GM12878 (cell line): ENCODE measurements around the gene RALGAPA2. TPM values are rescaled to one million over a fixed set of nuclear protein-coding genes. Genes with fewer than 3 reads are reported as not detected.

Experiments used
- ATAC-seq: fragments of 200-7000 bp; cut with Tn5 transposase; 3 replicates; pipeline ENCODE4 v1.9.1; 2020; ENCODE audit warnings: mild to moderate bottlenecking, moderate library complexity
- BruUV-seq: library from RNA; stranded (reverse); fragments of 400-500 nt; replicated peaks from 2 replicates; lab custom pipeline; 2021; lab: Mats Ljungman, UMichigan
- CTCF ChIA-PET: fragments of 300-600 bp; sonication (Branson Sonifier 250); formaldehyde crosslinking; extraction: SDS; loops from one replicate; lab custom pipeline; 2021; ENCODE audit warnings: inconsistent platforms; lab: Yijun Ruan, JAX
- POLR2A ChIA-PET: fragments of 350-600 bp; formaldehyde crosslinking; extraction: SDS; loops from one replicate; lab custom pipeline; 2021; ENCODE audit warnings: inconsistent platforms; lab: Charles Lee
- RAD21 ChIA-PET: fragments of 300-600 bp; sonication (Branson Sonifier 250); formaldehyde crosslinking; loops from one replicate; lab custom pipeline; 2023; ENCODE audit warnings: antibody characterized with exemption; ENCODE audit not compliant: unreplicated experiment; lab: Charles Lee
- SMC1A ChIA-PET: fragments of 300-600 bp; sonication (Branson Sonifier 250); formaldehyde crosslinking; loops from one replicate; lab custom pipeline; 2023; ENCODE audit not compliant: unreplicated experiment, uncharacterized antibody; lab: Charles Lee
- DNase-seq: peaks from one replicate; pipeline ENCODE4 v3.0.0-alpha.2; 2011; ENCODE audit warnings: low read depth, low spot score
- FAIRE-seq: peaks from 3 replicates; lab custom pipeline; 2011; peaks lifted over from hg19 to GRCh38; lab: Jason Lieb, UNC
- H2AFZ ChIP-seq: 2 replicates; pipeline ENCODE4 v1.6.0; 2011; ENCODE audit warnings: low read depth, low read length, control low read depth; ENCODE audit not compliant: control insufficient read depth
- H3K27ac ChIP-seq: 2 replicates; pipeline ENCODE4 v1.5.1; 2011; ENCODE audit warnings: control low read depth; ENCODE audit not compliant: control insufficient read depth, insufficient read depth
- H3K27me3 ChIP-seq, 2 experiments: replicated peaks in 1 of 2; 2 replicates each; pipeline versions ENCODE4 v1.6.0 to v1.6.1; 2011; ENCODE audit warnings: low read length in 1 of 2; ENCODE audit not compliant: control insufficient read depth in 2 of 2, insufficient read depth in 2 of 2
- H3K36me3 ChIP-seq, 2 experiments: 2 replicates each; pipeline ENCODE4 v1.5.1; 2011; ENCODE audit warnings: low read length in 1 of 2; ENCODE audit not compliant: control insufficient read depth in 2 of 2, insufficient read depth in 2 of 2
- H3K4me1 ChIP-seq: 2 replicates; pipeline ENCODE4 v1.6.1; 2011; ENCODE audit warnings: mild to moderate bottlenecking, low read length, moderate library complexity, mixed read lengths; ENCODE audit not compliant: control insufficient read depth, insufficient read depth
- H3K4me2 ChIP-seq: 2 replicates; pipeline ENCODE4 v1.6.0; 2011; ENCODE audit warnings: control low read depth; ENCODE audit not compliant: control insufficient read depth, insufficient read depth
- H3K4me3 ChIP-seq: fragments of 200-600 bp; sonication (generic); 2 replicates; pipeline ENCODE4 v1.5.1; 2016
- H3K79me2 ChIP-seq: 2 replicates; pipeline ENCODE4 v1.6.0; 2011; ENCODE audit warnings: low read length; ENCODE audit not compliant: control insufficient read depth, insufficient read depth
- H3K9ac ChIP-seq: 2 replicates; pipeline ENCODE4 v1.8.0; 2011; ENCODE audit warnings: low read length, control low read depth, mixed read lengths; ENCODE audit not compliant: control insufficient read depth, insufficient read depth
- H3K9me3 ChIP-seq: replicated peaks from 3 replicates; pipeline ENCODE4 v1.5.1; 2011; ENCODE audit warnings: mild to moderate bottlenecking, low read length; ENCODE audit not compliant: control insufficient read depth, insufficient read depth
- H4K20me1 ChIP-seq: 2 replicates; pipeline ENCODE4 v1.6.0; 2011; ENCODE audit not compliant: control insufficient read depth, insufficient read depth
- BHLHE40 ChIP-seq, 2 experiments: fragments of 450-650 bp in 1 of 2; IDR thresholded peaks; 2 replicates each; pipeline ENCODE4 v1.6.1; 2011 to 2017; ENCODE audit warnings: low read depth in 2 of 2, borderline replicate concordance in 1 of 2, improper control_type of control experiment in 1 of 2, low read length in 1 of 2, mild to moderate bottlenecking in 1 of 2
- EZH2 ChIP-seq: IDR thresholded peaks from 2 replicates; pipeline ENCODE4 v1.6.1; 2012; ENCODE audit warnings: low read depth, mild to moderate bottlenecking, control low read depth, inconsistent platforms, low read length, borderline replicate concordance; ENCODE audit not compliant: control insufficient read depth
- SKIL ChIP-seq: fragments of 450-650 bp; IDR thresholded peaks from 2 replicates; pipeline ENCODE4 v1.6.1; 2017; ENCODE audit warnings: mild to moderate bottlenecking, low read depth, inconsistent platforms; ENCODE audit not compliant: poor library complexity, severe bottlenecking
- WGBS: methylation state at CpG from one replicate; pipeline ENCODE4 v1.1.6; 2016; ENCODE audit warnings: low lambda C conversion rate; ENCODE audit not compliant: insufficient replicate concordance, insufficient coverage; ENCODE audit errors: missing lambda C conversion rate; 5-methylcytosine and 5-hydroxymethylcytosine counted together
- in situ Hi-C: fragments of 300-500 bp; cut with MboI; formaldehyde crosslinking; loops from 9 replicates; pipeline ENCODE4 v1.14.3; 2018; ENCODE audit warnings: mixed read lengths
- intact Hi-C: fragments of 100-400 bp; cut with micrococcal nuclease; formaldehyde crosslinking; loops from one replicate; pipeline ENCODE4 v1.14.2; 2022; ENCODE audit not compliant: unreplicated experiment
- polyA plus RNA-seq, 11 experiments: library from polyadenylated mRNA; depleted of rRNA in 4 of 11; unstranded in 6 of 11; stranded (reverse) in 5 of 11; fragments of >200 nt; fragmentation: Nextera tagmentation in 4 of 11; fragmentation: Illumina TruSeq in 1 of 11; extraction: Ambion mirVana in 4 of 11; extraction: Trizol in 1 of 11; gene quantifications; 1 replicate in 1 of 11; 2 replicates in 10 of 11; pipeline versions ENCODE4 v1.2.1 to v1.2.3, GENCODE V29; 2011 to 2016; ENCODE audit warnings: inconsistent platforms in 2 of 11, missing spikeins in 2 of 11, low read depth in 1 of 11
- total RNA-seq, 4 experiments: library from RNA; depleted of rRNA in 3 of 4; stranded (reverse); fragments of >200 nt in 3 of 4; fragmentation: Illumina TruSeq in 1 of 4; extraction: Trizol in 1 of 4; gene quantifications; 2 replicates each; pipeline versions ENCODE4 v1.2.1 to v1.2.3, GENCODE V29; 2013 to 2021

The RALGAPA2 gene
- total and polyA plus RNA-seq, 10 of the 15 experiments (the other 5 are each of a cell fraction or from before 2014, with no cell fraction given), result 2.9 to 29.4 (median 19.6) TPM

DNA sequence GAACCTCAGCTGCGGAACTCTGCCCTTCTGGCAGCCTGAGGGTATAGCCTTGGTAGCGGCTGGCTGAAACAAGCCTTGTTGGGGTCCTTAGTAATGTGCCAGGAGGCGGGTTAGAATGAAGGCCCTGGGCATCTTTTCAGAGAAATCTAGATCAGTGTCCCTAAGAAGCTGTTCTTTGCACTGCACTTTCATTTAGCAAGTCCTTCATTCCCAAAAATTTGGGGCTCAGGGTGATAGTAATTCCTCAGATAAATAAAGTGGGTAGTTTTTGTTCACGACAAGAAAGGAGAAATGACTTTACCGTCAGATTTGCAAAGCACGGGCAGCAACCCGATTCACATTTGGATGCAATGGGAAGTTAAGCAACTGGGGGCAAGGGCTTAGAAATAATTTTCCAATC is 341.4 kb downstream of the RALGAPA2 start (continued):
- no peak for TF ChIP-seq BHLHE40 (IDR thresholded peaks at IDR 0.05; ENCODE audit: borderline replicate concordance in 1 of 2, low read depth in 2 of 2, low read length in 1 of 2)

GRCh38 chr20:20370094-20370575 is 342.3 kb downstream of the RALGAPA2 start:
- in situ Hi-C loops, result no loop called here
- Histone ChIP-seq H3K79me2 (no peaks in the 10 kb centered on the region), H3K4me2 (peak overlapping the region; percentile 71; the same call in 1 of the 2 replicates), H3K4me3 (no peak overlapping the region), H3K36me3 (no peaks in the 10 kb centered on the region), H3K9ac (no peak overlapping the region), H2AFZ (no peak overlapping the region), H3K27me3 (peaks cover 11 to 20% of the 10 kb centered on the region in 2 experiments), H4K20me1 (no peaks in the 10 kb centered on the region), H3K4me1 (no peaks in the 10 kb centered on the region), H3K9me3 (no peaks in the 10 kb centered on the region), H3K27ac (no peak overlapping the region)
- ChIA-PET RAD21 (interaction anchor here (1.6 kb wide), 1 partner anchor 82 kb away, joined by 3 read pairs; no protein-coding TSS in a partner anchor), SMC1A (no interaction called here), POLR2A (no interaction called here), CTCF (interaction anchor here (1.1 to 1.4 kb wide), 2 partner anchors 196 to 224 kb away, joined by 3 to 4 read pairs; no protein-coding TSS in a partner anchor)
- intact Hi-C loops, result loop anchor here (5.0 kb wide), 1 partner anchor 57 kb away; no protein-coding TSS in a partner anchor
- 0 out of 2 replicates have a peak, but pooled peaks have one; percentile 33 for TF ChIP-seq EZH2
- no peak for TF ChIP-seq SKIL
- 8% methylated on average over 10 of the region's 10 CpGs for WGBS
- DNase-seq, result no peak
- no peak for ATAC-seq
- no TSS peak for BruUV-seq
- no peak for FAIRE-seq
